ENCODE data around the gene FBXO5.
"Not testable (repeated sequence)": the region's sequence is repeated elsewhere in the genome, so short reads cannot be mapped to it uniquely, and the experiment has no call there.

GRCh38 chr6:152966168-152966894 is 16.5 kb downstream of the FBXO5 start:
- not testable (repeated sequence) for TF ChIP-seq CTCF, POLR2A (IDR thresholded peaks at IDR 0.05)

All from right lobe of liver (tissue), 4 donors.